GM19043 (cell line): ENCODE results near the gene FAM72D.
"Not testable (repeated sequence)": the region's sequence is repeated elsewhere in the genome, so short reads cannot be mapped to it uniquely, and the experiment has no call there.

Source experiments
- ATAC-seq: cut with Tn5 transposase; IDR thresholded peaks from one replicate; pipeline ENCODE4 v1.9.1; 2021; ENCODE audit warnings: low read depth; ENCODE audit not compliant: unreplicated experiment

FAM72D gene

DNA sequence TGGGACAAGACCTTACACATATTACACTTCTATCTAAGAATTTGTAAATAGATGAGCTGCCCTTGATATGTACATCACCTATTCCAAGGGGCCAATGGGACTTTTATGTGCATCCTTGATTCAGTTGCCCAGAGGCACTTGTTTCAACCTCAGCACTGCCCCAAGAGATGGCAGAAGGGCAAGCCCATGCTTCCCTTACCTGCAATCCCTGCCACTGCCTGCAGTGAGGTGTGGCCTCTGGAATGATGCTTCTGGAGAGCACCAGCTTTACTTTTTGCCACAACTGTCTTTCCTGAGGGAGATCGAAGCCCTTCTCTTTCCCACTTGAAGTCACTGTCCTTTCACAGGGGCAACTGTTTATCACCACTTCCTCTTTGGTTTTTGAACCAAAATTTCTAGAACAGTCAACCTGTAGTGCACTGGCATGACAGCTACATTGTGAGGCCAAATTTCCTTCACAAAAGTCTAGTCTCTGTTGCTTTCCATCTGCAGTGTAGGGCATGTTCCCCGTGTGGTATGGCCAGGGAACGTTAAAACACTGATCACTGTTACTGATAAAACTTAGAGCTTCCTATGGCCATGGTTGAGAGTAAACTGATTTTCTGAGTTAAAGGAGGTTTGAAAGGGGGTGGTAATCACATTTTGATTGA, 48.6 kb downstream of the FAM72D start:
- ATAC-seq, result not testable (repeated sequence)

DNA sequence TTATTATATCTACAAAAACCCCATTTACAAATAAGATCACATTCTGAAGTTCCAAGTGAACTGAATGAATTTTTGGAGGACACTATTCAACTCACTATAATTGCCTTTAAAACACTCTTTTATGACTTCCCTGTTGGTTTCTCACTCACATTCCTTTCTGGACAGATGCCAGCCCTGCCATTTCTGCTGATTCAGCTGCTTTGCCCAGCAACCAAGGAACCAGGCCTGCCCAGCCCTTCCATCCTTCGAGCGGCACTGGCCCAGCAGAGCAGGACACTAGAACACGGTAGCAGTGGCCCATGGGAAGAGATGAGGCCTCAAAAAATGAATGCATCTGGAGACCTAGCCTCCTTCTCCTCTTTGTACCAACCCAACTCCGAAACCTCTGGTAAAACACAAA, 50.5 kb downstream of the FAM72D start:
- not testable (repeated sequence) for ATAC-seq

DNA sequence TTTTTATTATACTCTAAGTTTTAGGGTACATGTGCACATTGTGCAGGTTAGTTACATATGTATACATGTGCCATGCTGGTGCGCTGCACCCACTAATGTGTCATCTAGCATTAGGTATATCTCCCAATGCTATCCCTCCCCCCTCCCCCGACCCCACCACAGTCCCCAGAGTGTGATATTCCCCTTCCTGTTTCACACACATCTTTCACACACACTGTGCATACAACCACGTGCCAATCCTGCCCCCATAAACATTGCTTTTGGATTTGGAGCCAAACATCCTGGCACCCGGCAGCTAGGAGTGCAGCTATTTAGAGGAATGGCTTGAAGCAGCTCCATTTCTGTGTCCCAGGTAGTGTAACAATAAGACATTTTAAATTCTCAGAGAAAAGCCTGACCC, 51.4 kb downstream of the FAM72D start:
- ATAC-seq, result not testable (repeated sequence)

DNA sequence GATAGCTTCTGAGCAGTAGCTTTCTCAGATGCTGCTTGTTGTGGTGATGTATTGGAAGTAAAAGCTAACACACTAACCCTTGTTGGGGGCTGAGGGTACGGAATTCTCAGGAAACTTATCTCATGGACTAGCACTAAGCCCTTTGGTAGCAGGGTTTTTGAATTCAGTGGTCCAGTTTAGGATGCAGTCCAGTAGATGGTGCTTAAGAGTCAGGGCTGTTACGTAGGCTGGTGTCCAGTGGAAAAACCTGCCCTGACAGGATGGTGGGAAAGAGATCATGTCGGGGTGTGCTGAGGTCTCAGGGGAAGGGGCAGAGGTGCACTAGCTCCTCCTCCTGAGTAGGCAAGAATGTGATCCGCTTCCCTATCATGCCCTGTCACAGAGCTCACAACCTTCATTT, 59.6 kb downstream of the FAM72D start:
- not testable (repeated sequence) for ATAC-seq

DNA sequence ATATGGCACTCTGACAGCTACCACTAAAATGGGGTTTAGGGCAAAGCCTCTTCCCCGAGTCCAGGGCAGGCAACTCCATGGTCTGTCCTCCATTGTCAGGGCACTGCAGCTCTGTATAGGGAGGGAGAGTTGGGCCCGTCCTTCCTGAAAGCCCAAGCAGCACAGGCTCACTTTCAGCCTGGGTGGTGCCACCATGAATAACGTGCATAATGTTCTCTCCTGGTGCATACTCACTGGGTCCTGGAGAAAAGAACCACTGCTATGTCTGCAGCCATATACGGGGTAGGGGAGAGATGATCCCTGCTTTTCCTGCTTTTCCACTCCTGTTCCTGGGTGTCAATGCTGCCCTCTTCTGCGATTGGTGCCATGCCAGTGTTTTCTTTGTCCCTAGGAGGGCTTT, 60.1 kb downstream of the FAM72D start:
- not testable (repeated sequence) for ATAC-seq

DNA sequence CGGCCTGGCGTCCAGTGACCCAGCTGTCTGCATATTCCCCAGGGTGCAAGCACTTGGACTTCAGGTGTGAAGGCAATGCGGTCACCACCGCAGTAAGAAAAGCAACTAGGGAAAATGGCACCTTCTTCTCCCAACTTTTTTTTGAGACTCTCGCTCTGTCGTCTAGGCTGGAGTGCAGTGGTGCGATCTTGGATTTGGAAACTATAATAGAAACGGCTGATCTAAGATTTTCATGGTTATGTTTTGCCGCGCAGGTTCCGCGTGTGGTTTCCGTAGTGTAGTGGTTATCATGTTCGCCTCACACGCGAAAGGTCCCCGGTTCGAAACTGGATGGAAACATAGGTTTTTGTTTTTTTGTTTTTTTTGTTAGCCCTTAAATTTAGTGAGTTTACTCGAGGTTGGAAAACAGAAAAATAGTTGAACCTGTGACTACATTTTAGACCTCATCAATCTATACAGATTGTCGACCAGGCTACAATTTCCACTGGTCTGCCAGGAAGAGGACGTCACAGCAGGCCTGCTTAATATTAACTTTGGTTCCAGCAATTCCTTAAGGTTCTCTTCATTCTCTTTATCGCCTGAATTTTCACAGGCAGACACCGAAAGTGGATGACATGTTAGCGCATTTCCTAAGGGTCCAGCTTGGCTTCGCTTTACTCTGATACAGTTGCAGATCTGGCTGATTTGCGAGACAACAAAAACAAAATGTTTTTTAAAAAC, 61.3 kb downstream of the FAM72D start:
- not testable (repeated sequence) for ATAC-seq

DNA sequence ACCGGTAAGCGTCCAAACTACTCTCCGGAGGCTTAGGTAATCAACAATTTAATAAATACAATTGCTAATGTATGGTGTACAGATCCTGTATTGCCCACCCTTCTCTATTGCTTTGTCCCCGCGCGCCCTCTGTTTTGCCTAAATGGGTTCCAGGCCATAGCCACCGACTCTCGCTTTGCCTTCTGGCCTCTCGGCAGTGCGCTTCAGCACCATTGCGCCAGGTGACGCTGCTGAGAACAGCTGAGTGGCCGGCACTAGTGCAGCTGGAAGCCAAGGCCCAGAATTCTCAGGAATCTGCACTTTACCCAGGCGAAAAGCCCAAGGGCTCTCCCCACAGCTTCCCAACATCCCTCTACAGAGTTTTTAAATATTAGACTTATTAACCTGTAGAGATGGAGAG, 61.9 kb downstream of the FAM72D start:
- not testable (repeated sequence) for ATAC-seq

DNA sequence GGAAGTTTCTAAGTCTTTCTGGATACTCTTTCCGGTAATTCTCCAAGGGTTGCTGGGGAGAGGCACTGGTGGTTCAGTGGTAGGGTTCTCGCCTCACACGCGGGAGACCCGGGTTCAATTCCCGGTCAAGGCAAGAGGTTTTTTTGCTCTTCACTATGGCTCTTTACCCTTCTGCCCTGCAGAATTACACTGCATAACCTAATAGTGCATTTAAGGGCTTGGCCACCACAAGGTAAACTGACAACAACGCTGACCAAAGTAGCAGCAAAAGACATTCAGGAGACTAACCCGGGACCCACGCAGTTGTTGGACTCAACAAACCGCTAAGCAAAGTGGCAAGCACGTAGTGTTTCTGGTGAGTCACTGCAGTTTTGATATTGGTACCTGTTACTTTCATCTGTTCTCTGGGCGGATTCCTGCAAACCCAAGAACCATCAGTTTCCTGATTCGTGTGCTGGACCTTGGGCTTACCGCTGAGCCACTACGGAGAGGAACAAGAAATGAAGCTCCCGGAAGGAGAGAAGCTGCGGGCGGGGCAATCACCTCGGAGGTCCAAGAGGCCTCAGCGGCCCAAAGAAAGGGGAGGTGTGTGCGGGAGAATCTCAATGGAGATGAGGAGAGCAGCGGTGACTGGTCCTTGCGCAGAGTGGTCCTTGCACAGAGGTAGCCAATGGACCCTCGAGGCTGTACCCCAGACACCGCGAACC, 65.4 kb downstream of the FAM72D start:
- not testable (repeated sequence) for ATAC-seq
